ENCODE results near the gene LAMB3.

- TF ChIP-seq CTCF (IDR thresholded peaks at IDR 0.05 in 2 of 3, conservative IDR thresholded peaks at IDR 0.05 in 1 of 3; ENCODE audit: borderline replicate concordance in 1 of 3, insufficient read depth in 1 of 3, low read depth in 2 of 3, low read length in 2 of 3), result no peak
- TF ChIP-seq POLR2A (IDR thresholded peaks at IDR 0.05; ENCODE audit: borderline replicate concordance, extremely low read depth, insufficient read depth, insufficient read length), result no peak
- TF ChIP-seq YY1 (IDR thresholded peaks at IDR 0.05; ENCODE audit: extremely low read depth, insufficient replicate concordance, low read depth, low read length), result no peak
- TF ChIP-seq JUND (IDR thresholded peaks at IDR 0.05), result no peak
Observed at GRCh38 chr1:209689477-209689876, 37.3 kb upstream of the LAMB3 start.
